ENCODE measurements around the gene TUFT1.

GRCh38 chr1:151524736-151525135, 15.4 kb upstream of the TUFT1 start:
- TF ChIP-seq CTCF (IDR thresholded peaks at IDR 0.05 in 8 of 11, conservative IDR thresholded peaks at IDR 0.05 in 3 of 11) (no peak), POLR2A (IDR thresholded peaks at IDR 0.05) (no peak)

All from spleen (tissue), 7 donors.